Gastroesophageal sphincter (tissue), 4 donors: Measurements from ENCODE around the gene PDE3A. TPM values are rescaled to one million over a fixed set of nuclear protein-coding genes. Genes with fewer than 3 reads are reported as not detected.

ENCODE experiments used
- ATAC-seq: fragments of 150-250 bp; one replicate; pipeline ENCODE4 v1.9.1; 2016; ENCODE audit warnings: mild to moderate bottlenecking, moderate library complexity
- H3K27ac ChIP-seq, 4 donors: fragments of 200-600 bp; sonication (generic) in 3 of 4; 1 replicate in 3 of 4; 2 replicates in 1 of 4; pipeline ENCODE4 v1.5.1; 2016 to 2019
- H3K27me3 ChIP-seq: fragments of 200-600 bp; sonication (generic); one replicate; pipeline ENCODE4 v1.5.1; 2019
- H3K36me3 ChIP-seq, 2 donors: fragments of 200-600 bp; sonication (generic); one replicate each; pipeline ENCODE4 v1.5.1; 2019; ENCODE audit warnings: control low read depth in 1 of 2
- H3K4me1 ChIP-seq, 3 donors: fragments of 200-600 bp; sonication (generic); 1 replicate in 2 of 3; 2 replicates in 1 of 3; pipeline ENCODE4 v1.5.1; 2016 to 2019; ENCODE audit warnings: control low read depth in 2 of 3
- H3K4me3 ChIP-seq, 2 donors: fragments of 200-600 bp; sonication (generic); one replicate each; pipeline ENCODE4 v1.5.1; 2019; ENCODE audit warnings: mild to moderate bottlenecking in 1 of 2, moderate library complexity in 1 of 2
- H3K9me3 ChIP-seq, 3 donors: fragments of 200-600 bp; sonication (generic); one replicate each; pipeline ENCODE4 v1.5.1; 2017 to 2019; ENCODE audit warnings: control low read depth in 2 of 3
- CTCF ChIP-seq, 4 experiments: fragments of 200-600 bp in 2 of 4; fragments of 450-650 bp in 2 of 4; sonication (generic) in 1 of 4; IDR thresholded peaks; one replicate each; pipeline ENCODE4 v1.5.1; 2017 to 2019; ENCODE audit warnings: antibody characterized with exemption in 4 of 4, mild to moderate bottlenecking in 2 of 4, moderate library complexity in 2 of 4
- EP300 ChIP-seq: sonication (generic); formaldehyde crosslinking; IDR thresholded peaks from one replicate; pipeline ENCODE4 v1.6.1; 2017; ENCODE audit warnings: antibody characterized with exemption, mild to moderate bottlenecking
- POLR2A ChIP-seq, 2 donors: fragments of 450-650 bp; IDR thresholded peaks; one replicate each; pipeline ENCODE4 v1.6.1; 2017; ENCODE audit warnings: antibody characterized with exemption in 2 of 2, mild to moderate bottlenecking in 2 of 2, moderate library complexity in 1 of 2
- POLR2AphosphoS5 ChIP-seq: sonication (generic); formaldehyde crosslinking; IDR thresholded peaks from one replicate; pipeline ENCODE4 v1.6.1; 2017; ENCODE audit warnings: antibody characterized with exemption
- WGBS, 2 donors: methylation state at CpG; one replicate each; pipeline ENCODE4 v1.1.5; 2018; ENCODE audit warnings: low coverage in 1 of 2; 5-methylcytosine and 5-hydroxymethylcytosine counted together
- total RNA-seq, 4 donors: library from RNA; depleted of rRNA; stranded (reverse); fragments of >200 nt; gene quantifications; one replicate each; pipeline ENCODE4 v1.1.0, GENCODE V29; 2016

PDE3A gene
- total RNA-seq, 4 donors from 2014 or later = 104 to 194 (median 139) TPM

DNA sequence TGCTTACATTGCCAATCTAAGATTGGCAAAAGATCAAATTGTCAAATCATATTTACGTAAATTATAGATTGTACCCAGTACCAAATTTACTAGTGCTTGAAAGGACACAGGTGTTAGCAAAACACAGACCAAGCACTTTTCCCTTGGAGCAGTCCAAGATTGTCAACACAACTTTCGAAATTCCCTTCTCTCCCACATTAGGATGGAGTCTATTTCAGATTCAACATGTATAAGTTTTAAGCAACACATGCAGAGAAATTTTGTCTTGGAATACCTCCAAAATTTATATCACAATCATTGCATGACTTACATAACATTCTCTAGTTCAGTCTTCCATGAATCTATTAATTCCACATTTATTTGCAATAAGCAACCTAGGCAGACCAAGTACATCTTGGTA, 251.9 kb downstream of the PDE3A start:
- peaks cover 0 to 32% of the 10 kb centered on the region in 2 donors for H3K36me3 ChIP-seq
- no peak for ATAC-seq
- H3K9me3 ChIP-seq = no peaks in the 10 kb centered on the region
- H3K27me3 ChIP-seq = no peaks in the 10 kb centered on the region
- TF ChIP-seq POLR2AphosphoS5 (no peak), POLR2A (IDR thresholded peaks at IDR 0.05) (no peak), EP300 (no peak), CTCF (IDR thresholded peaks at IDR 0.05) (no peak)
- H3K4me3 ChIP-seq = no peak overlapping the region
- H3K27ac ChIP-seq = no peak overlapping the region
- WGBS, 2 donors = 46 to 71% methylated on average over 2 of the region's 2 CpGs
- peaks cover 0 to 21% (median 10%) of the 10 kb centered on the region in 3 donors for H3K4me1 ChIP-seq

DNA sequence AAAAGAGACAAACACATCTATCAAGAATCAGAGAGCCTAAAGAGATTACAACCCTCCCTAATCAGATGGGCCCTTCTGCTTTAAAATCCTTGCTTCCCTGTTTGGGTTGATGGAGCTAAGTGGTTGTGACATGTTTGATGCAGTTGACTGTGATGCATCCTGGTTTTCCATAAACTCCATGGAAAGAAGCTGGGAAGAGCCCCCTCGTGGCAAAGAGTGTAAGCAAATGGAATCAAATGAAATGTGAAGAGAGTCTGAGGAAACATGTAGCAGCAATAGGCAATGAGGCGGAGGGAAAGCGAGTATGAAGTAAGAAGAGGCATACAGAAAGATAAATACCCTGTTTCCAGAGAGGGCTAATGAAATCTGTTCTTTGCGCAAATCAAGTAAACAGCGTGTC, 256.4 kb downstream of the PDE3A start:
- TF ChIP-seq POLR2AphosphoS5 (no peak), POLR2A (IDR thresholded peaks at IDR 0.05) (no peak), CTCF (IDR thresholded peaks at IDR 0.05) (peak in 1 of 4 experiments; percentile 38)
- Histone ChIP-seq H3K27me3 (no peaks in the 10 kb centered on the region), H3K4me1 (peaks cover 12 to 54% (median 19%) of the 10 kb centered on the region in 3 donors), H3K36me3 (peaks cover 0 to 19% of the 10 kb centered on the region in 2 donors), H3K4me3 (no peak overlapping the region), H3K27ac (peak overlapping the region in 1 of 4 donors; percentile 15), H3K9me3 (no peaks in the 10 kb centered on the region)
- whole genome bisulfite sequencing, 2 donors = 90 to 100% methylated on average over 1 to 5 of the region's 5 CpGs
- no peak for ATAC-seq

DNA sequence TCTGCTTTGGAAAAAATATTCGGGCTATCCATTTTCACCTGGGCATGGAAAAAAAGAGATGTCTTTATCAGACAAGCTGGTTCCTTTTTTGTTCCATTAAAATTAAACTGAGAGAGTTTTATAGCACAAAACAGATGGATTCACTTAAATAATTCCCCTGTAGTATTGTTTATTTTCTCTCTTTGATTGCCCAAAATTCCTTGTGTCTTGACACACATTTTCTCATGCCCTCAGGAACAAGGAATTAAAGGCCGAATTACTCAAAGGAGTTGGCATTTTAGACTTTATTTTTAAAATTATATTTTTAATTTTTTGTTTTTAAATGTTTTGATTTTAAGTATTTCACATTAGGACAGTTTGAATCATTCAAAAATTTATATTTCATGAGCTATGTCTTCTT, 257.2 kb downstream of the PDE3A start:
- 58 to 73% methylated on average over 2 of the region's 2 CpGs for WGBS, 2 donors
- H3K27ac ChIP-seq = peak overlapping the region in 1 of 4 donors; percentile 75
- no peaks in the 10 kb centered on the region for H3K9me3 ChIP-seq
- TF ChIP-seq EP300 (no peak), POLR2AphosphoS5 (no peak), POLR2A (IDR thresholded peaks at IDR 0.05) (no peak), CTCF (IDR thresholded peaks at IDR 0.05) (no peak)
- H3K36me3 ChIP-seq = peaks cover 0 to 19% of the 10 kb centered on the region in 2 donors
- peaks cover 12 to 56% (median 15%) of the 10 kb centered on the region in 3 donors for H3K4me1 ChIP-seq
- H3K4me3 ChIP-seq = no peak overlapping the region
- H3K27me3 ChIP-seq = no peaks in the 10 kb centered on the region
- ATAC-seq = no peak

DNA sequence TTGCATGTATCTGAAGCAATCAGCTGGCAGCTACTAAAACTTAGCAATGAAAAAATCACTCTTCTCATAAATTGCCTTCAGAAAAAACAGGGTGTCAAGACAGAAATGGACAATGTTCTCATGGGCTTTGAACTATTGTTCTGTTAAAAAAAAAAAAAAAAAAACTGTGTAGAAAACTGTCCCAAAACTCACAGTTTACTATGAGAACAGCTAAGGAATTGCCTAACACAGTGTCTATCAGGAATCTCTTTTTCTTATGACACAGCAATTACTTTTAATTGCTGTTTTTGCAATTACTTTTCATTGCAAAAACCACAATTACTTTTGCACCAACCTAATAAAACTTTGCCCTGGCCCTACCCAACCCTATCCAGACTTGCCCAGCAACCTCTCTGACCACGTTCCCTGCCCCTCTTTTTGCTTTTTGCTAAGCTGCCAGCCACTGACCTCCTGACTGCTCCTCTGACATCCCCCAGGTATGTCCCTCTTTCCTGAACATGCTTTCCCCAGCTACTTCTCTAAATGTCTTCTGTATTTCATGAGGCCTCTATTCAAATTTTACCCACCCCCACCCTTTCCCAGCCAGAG, 258.8 kb downstream of the PDE3A start:
- ATAC-seq = peak; percentile 70
- Histone ChIP-seq H3K4me3 (no peak overlapping the region), H3K9me3 (no peaks in the 10 kb centered on the region), H3K4me1 (peaks cover 12 to 71% (median 15%) of the 10 kb centered on the region in 3 donors), H3K36me3 (peaks cover 0 to 14% of the 10 kb centered on the region in 2 donors), H3K27ac (peak overlapping the region; percentile 40 to 75 (median 58)), H3K27me3 (no peaks in the 10 kb centered on the region)
- no peak for TF ChIP-seq CTCF (IDR thresholded peaks at IDR 0.05)
- TF ChIP-seq POLR2AphosphoS5 = peak; percentile 47
- 65 to 100% methylated on average over 1 of the region's 1 CpG for WGBS, 2 donors

- Histone ChIP-seq H3K27ac (peak overlapping the region; percentile 45 to 75 (median 61)), H3K36me3 (peaks cover 0 to 8% of the 10 kb centered on the region in 2 donors), H3K4me3 (no peak overlapping the region), H3K9me3 (no peaks in the 10 kb centered on the region), H3K27me3 (no peaks in the 10 kb centered on the region), H3K4me1 (peaks cover 12 to 76% (median 15%) of the 10 kb centered on the region in 3 donors)
- no peak for ATAC-seq
- no peak for TF ChIP-seq CTCF (IDR thresholded peaks at IDR 0.05)
- WGBS, 2 donors = 52 to 80% methylated on average over 7 to 9 of the region's 9 CpGs
Measured at GRCh38 chr12:20628226-20628787, 260.0 kb downstream of the PDE3A start.
